H9 (cell line): Measurements from ENCODE around the gene DNAAF6. TPM values are rescaled to one million over a fixed set of nuclear protein-coding genes. Genes with fewer than 3 reads are reported as not detected.

Source experiments
- DNase-seq: peaks from one replicate; pipeline ENCODE4 v3.0.0-alpha.2; 2017
- H2AFZ ChIP-seq: one replicate; pipeline ENCODE4 v1.6.1; 2013; ENCODE audit warnings: mild to moderate bottlenecking, low read length, control low read depth, moderate library complexity
- H2AK5ac ChIP-seq: 2 replicates; pipeline ENCODE4 v1.6.1; 2013; ENCODE audit warnings: low read length, control low read depth, mixed read lengths; ENCODE audit not compliant: insufficient read length
- H2BK120ac ChIP-seq: one replicate; pipeline ENCODE4 v1.6.1; 2013; ENCODE audit warnings: low read depth, mild to moderate bottlenecking, low read length, control low read depth, inconsistent platforms; ENCODE audit not compliant: poor library complexity, severe bottlenecking
- H2BK12ac ChIP-seq: 2 replicates; pipeline ENCODE4 v1.6.1; 2013; ENCODE audit warnings: low read length, control low read depth, mixed read lengths, low read depth; ENCODE audit not compliant: insufficient read length
- H2BK15ac ChIP-seq: 2 replicates; pipeline ENCODE4 v1.6.1; 2013; ENCODE audit warnings: low read depth, low read length, control low read depth
- H2BK20ac ChIP-seq: one replicate; pipeline ENCODE4 v1.6.1; 2013; ENCODE audit warnings: low read depth, mild to moderate bottlenecking, low read length, control low read depth, inconsistent platforms; ENCODE audit not compliant: poor library complexity, severe bottlenecking
- H2BK5ac ChIP-seq: 2 replicates; pipeline ENCODE4 v1.6.1; 2013; ENCODE audit warnings: low read length, control low read depth, mixed read lengths; ENCODE audit not compliant: insufficient read length
- H3K14ac ChIP-seq: 2 replicates; pipeline ENCODE4 v1.6.1; 2013; ENCODE audit warnings: low read length, control low read depth; ENCODE audit not compliant: insufficient read depth
- H3K18ac ChIP-seq: 2 replicates; pipeline ENCODE4 v1.6.1; 2013; ENCODE audit warnings: low read depth, mild to moderate bottlenecking, mixed read lengths, low read length, control low read depth; ENCODE audit not compliant: insufficient read length
- H3K23ac ChIP-seq: 2 replicates; pipeline ENCODE4 v1.6.1; 2013; ENCODE audit warnings: low read length, control low read depth, mixed read lengths, low read depth; ENCODE audit not compliant: insufficient read length
- H3K23me2 ChIP-seq: 2 replicates; pipeline ENCODE4 v1.6.1; 2013; ENCODE audit warnings: low read depth, mild to moderate bottlenecking, mixed read lengths, low read length, control low read depth; ENCODE audit not compliant: insufficient read length, poor library complexity, severe bottlenecking
- H3K27ac ChIP-seq: 2 replicates; pipeline ENCODE4 v1.5.1; 2013; ENCODE audit warnings: low read length, control low read depth, mixed read lengths, low read depth; ENCODE audit not compliant: insufficient read length
- H3K27me3 ChIP-seq: 2 replicates; pipeline ENCODE4 v1.6.1; 2013; ENCODE audit warnings: low read length, control low read depth, inconsistent platforms; ENCODE audit not compliant: insufficient read depth
- H3K4ac ChIP-seq: 2 replicates; pipeline ENCODE4 v1.6.1; 2013; ENCODE audit warnings: low read depth, mild to moderate bottlenecking, control low read depth, inconsistent platforms, low read length, moderate library complexity
- H3K4me1 ChIP-seq: 2 replicates; pipeline ENCODE4 v1.6.1; 2013; ENCODE audit warnings: low read length, control low read depth, inconsistent platforms; ENCODE audit not compliant: insufficient read depth
- H3K4me2 ChIP-seq: 2 replicates; pipeline ENCODE4 v1.6.1; 2013; ENCODE audit warnings: low read length, control low read depth, mixed read lengths; ENCODE audit not compliant: insufficient read length, insufficient read depth
- H3K56ac ChIP-seq: 2 replicates; pipeline ENCODE4 v1.6.1; 2013; ENCODE audit warnings: low read depth, mild to moderate bottlenecking, mixed read lengths, low read length, control low read depth; ENCODE audit not compliant: insufficient read length
- H3K79me1 ChIP-seq: 2 replicates; pipeline ENCODE4 v1.6.1; 2013; ENCODE audit warnings: low read depth, mild to moderate bottlenecking, moderate library complexity, low read length, control low read depth, inconsistent platforms; ENCODE audit not compliant: insufficient read depth, poor library complexity, severe bottlenecking
- H3K79me2 ChIP-seq: 2 replicates; pipeline ENCODE4 v1.6.1; 2013; ENCODE audit warnings: low read length, control low read depth, inconsistent platforms; ENCODE audit not compliant: insufficient read depth
- H3K9ac ChIP-seq: 2 replicates; pipeline ENCODE4 v1.6.1; 2013; ENCODE audit warnings: low read length, control low read depth, mixed read lengths; ENCODE audit not compliant: insufficient read length; ENCODE audit errors: extremely low read depth
- H3K9me3 ChIP-seq: one replicate; pipeline ENCODE4 v1.6.1; 2013; ENCODE audit warnings: low read depth, low read length, inconsistent platforms; ENCODE audit not compliant: control insufficient read depth
- H3T11ph ChIP-seq: one replicate; pipeline ENCODE4 v1.6.1; 2013; ENCODE audit warnings: mild to moderate bottlenecking, low read length, control low read depth, inconsistent platforms
- H4K20me1 ChIP-seq: one replicate; pipeline ENCODE4 v1.6.1; 2013; ENCODE audit not compliant: control insufficient read depth, insufficient read length, insufficient read depth
- H4K5ac ChIP-seq: 2 replicates; pipeline ENCODE4 v1.6.1; 2013; ENCODE audit warnings: low read depth, mild to moderate bottlenecking, mixed read lengths, low read length, control low read depth; ENCODE audit not compliant: insufficient read length
- H4K8ac ChIP-seq: replicated peaks from 2 replicates; pipeline ENCODE4 v1.6.1; 2013; ENCODE audit warnings: low read length, control low read depth, mixed read lengths, low read depth; ENCODE audit not compliant: insufficient read length
- H4K91ac ChIP-seq: 2 replicates; pipeline ENCODE4 v1.6.1; 2013; ENCODE audit warnings: low read depth, mild to moderate bottlenecking, moderate library complexity, mixed read lengths, low read length, control low read depth; ENCODE audit not compliant: insufficient read length
- H3K27ac Mint-ChIP-seq, 3 experiments: 2 replicates in 2 of 3; 3 replicates in 1 of 3; pipeline ENCODE4 v1.8.0; 2020 to 2021; ENCODE audit warnings: mixed read lengths in 3 of 3, mild to moderate bottlenecking in 1 of 3, moderate library complexity in 1 of 3
- H3K27me3 Mint-ChIP-seq: 2 replicates; pipeline ENCODE4 v1.8.0; 2021; ENCODE audit warnings: low read depth, mild to moderate bottlenecking, moderate library complexity, mixed read lengths
- H3K36me3 Mint-ChIP-seq, 3 experiments: 2 replicates in 2 of 3; 3 replicates in 1 of 3; pipeline ENCODE4 v1.8.0; 2020 to 2021; ENCODE audit warnings: low read depth in 3 of 3, mixed read lengths in 3 of 3; ENCODE audit not compliant: insufficient read depth in 1 of 3
- H3K4me1 Mint-ChIP-seq, 2 experiments: 2 replicates each; pipeline ENCODE4 v1.8.0; 2020; ENCODE audit warnings: mixed read lengths in 2 of 2
- H3K4me3 Mint-ChIP-seq, 2 experiments: 2 replicates in 1 of 2; 3 replicates in 1 of 2; pipeline ENCODE4 v1.8.0; 2020 to 2021; ENCODE audit warnings: mild to moderate bottlenecking in 2 of 2, mixed read lengths in 2 of 2, moderate library complexity in 1 of 2
- H3K9me3 Mint-ChIP-seq, 2 experiments: 2 replicates in 1 of 2; 3 replicates in 1 of 2; pipeline ENCODE4 v1.8.0; 2020; ENCODE audit warnings: mild to moderate bottlenecking in 2 of 2, mixed read lengths in 2 of 2, moderate library complexity in 1 of 2
- WGBS: extraction: QIAGEN DNeasy Blood & Tissue Kit; methylation state at CpG from one replicate; pipeline ENCODE4 v1.1.7; 2013; ENCODE audit warnings: missing lambda C conversion rate, low lambda C conversion rate, mixed read lengths; ENCODE audit not compliant: insufficient read length; ENCODE audit errors: extremely low coverage; 5-methylcytosine and 5-hydroxymethylcytosine counted together
- total RNA-seq: library from RNA; stranded (reverse); gene quantifications from 2 replicates; pipeline ENCODE4 v1.2.1, GENCODE V29; 2021
- TF ChIP-seq, protein P1 (sequence below): fragments of 200-600 bp; sonication (generic); conservative IDR thresholded peaks from 3 replicates; pipeline ENCODE4 v1.8.0; 2021; ENCODE audit warnings: antibody characterized with exemption, mild to moderate bottlenecking

Gene DNAAF6
- total RNA-seq, 1 experiment from 2014 or later = not detected

DNA sequence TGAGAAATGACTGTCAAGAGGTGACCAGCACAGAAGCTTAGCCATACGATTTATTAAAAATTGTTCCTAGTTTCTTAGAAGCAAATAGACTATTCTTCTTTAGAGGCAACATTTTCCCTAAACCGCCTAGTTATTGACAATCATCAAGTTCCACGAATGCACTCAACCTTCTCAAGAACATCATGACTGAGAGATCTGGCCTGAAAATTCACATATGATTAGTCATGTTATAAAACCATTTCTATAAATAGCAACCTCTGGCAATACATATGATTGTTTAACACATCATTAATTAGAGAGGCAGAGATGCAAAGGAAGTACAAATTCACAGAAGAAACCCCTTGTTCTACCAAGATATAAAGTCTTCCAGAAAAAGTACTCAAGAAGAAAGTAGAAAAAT is 6.9 kb upstream of the DNAAF6 start:
- Histone ChIP-seq H3K79me2 (no peaks in the 10 kb centered on the region), H3K23me2 (no peaks in the 10 kb centered on the region), H2BK120ac (no peak overlapping the region), H2BK5ac (no peak overlapping the region), H3K23ac (no peak overlapping the region), H2AFZ (no peak overlapping the region), H2BK15ac (no peak overlapping the region), H4K20me1 (no peaks in the 10 kb centered on the region), H3K79me1 (no peaks in the 10 kb centered on the region), H3K27me3 (no peaks in the 10 kb centered on the region), H3K4me2 (no peak overlapping the region), H3K27ac (no peak overlapping the region), H3K56ac (no peak overlapping the region), H3K4me1 (peaks cover 2% of the 10 kb centered on the region; the same call in 1 of the 2 replicates), H4K5ac (no peak overlapping the region), H4K8ac (no peak overlapping the region), H3K14ac (no peak overlapping the region), H2BK20ac (no peak overlapping the region), H3K18ac (no peak overlapping the region), H3T11ph (no peak overlapping the region), H2AK5ac (no peak overlapping the region), H4K91ac (no peak overlapping the region), H3K4ac (no peak overlapping the region), H2BK12ac (no peak overlapping the region), H3K9ac (no peak overlapping the region), H3K9me3 (no peaks in the 10 kb centered on the region)
- no peak overlapping the region for H3K27ac Mint-ChIP-seq
- no peaks in the 10 kb centered on the region for H3K27me3 Mint-ChIP-seq
- H3K4me3 Mint-ChIP-seq = no peak overlapping the region
- peaks cover 0 to 9% (median 0%) of the 10 kb centered on the region in 3 experiments; a peak in 4 of 7 replicates for H3K36me3 Mint-ChIP-seq
- peaks cover 4 to 42% of the 10 kb centered on the region in 2 experiments; a peak in 3 of 5 replicates for H3K9me3 Mint-ChIP-seq
- TF ChIP-seq, protein P1, sequence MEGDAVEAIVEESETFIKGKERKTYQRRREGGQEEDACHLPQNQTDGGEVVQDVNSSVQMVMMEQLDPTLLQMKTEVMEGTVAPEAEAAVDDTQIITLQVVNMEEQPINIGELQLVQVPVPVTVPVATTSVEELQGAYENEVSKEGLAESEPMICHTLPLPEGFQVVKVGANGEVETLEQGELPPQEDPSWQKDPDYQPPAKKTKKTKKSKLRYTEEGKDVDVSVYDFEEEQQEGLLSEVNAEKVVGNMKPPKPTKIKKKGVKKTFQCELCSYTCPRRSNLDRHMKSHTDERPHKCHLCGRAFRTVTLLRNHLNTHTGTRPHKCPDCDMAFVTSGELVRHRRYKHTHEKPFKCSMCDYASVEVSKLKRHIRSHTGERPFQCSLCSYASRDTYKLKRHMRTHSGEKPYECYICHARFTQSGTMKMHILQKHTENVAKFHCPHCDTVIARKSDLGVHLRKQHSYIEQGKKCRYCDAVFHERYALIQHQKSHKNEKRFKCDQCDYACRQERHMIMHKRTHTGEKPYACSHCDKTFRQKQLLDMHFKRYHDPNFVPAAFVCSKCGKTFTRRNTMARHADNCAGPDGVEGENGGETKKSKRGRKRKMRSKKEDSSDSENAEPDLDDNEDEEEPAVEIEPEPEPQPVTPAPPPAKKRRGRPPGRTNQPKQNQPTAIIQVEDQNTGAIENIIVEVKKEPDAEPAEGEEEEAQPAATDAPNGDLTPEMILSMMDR = no peak
- no CpG with 5 or more reads among the region's 3 CpGs for WGBS
- DNase-seq = no peak
- peaks cover 4 to 5% of the 10 kb centered on the region in 2 experiments; a peak in 3 of 4 replicates for H3K4me1 Mint-ChIP-seq
